K562 (cell line): ENCODE measurements around the gene RYR1. TPM values are rescaled to one million over a fixed set of nuclear protein-coding genes. Genes with fewer than 3 reads are reported as not detected.

Experiments used
- ERF ChIP-seq: fragments of 450-650 bp; formaldehyde crosslinking; IDR thresholded peaks from 2 replicates; pipeline ENCODE4 v1.4.0; 2020; ENCODE audit warnings: mild to moderate bottlenecking, mixed read lengths
- FUS ChIP-seq: fragments of 200-400 bp; formaldehyde crosslinking; optimal IDR thresholded peaks from 2 replicates; pipeline ENCODE3; 2017; ENCODE audit warnings: low read depth, low read length
- GABPB1 ChIP-seq: sonication (generic); formaldehyde crosslinking; IDR thresholded peaks from 2 replicates; pipeline ENCODE4 v1.8.0; 2022; ENCODE audit warnings: mild to moderate bottlenecking, missing genetic modification reagents
- MBD2 ChIP-seq: sonication (generic); IDR thresholded peaks from 2 replicates; pipeline ENCODE4 v1.6.1; 2016; ENCODE audit warnings: low read depth, borderline replicate concordance
- MTA1 ChIP-seq: fragments of 450-650 bp; IDR thresholded peaks from 2 replicates; pipeline ENCODE4 v1.6.1; 2017; ENCODE audit warnings: borderline replicate concordance
- RBM25 ChIP-seq: fragments of 200-400 bp; formaldehyde crosslinking; IDR thresholded peaks from 2 replicates; pipeline ENCODE4 v1.6.1; 2018; ENCODE audit warnings: low read length, low read depth, moderate library complexity; ENCODE audit not compliant: severe bottlenecking
- UBTF ChIP-seq, 2 experiments: IDR thresholded peaks; 2 replicates each; pipeline ENCODE4 v1.6.1; 2012; ENCODE audit warnings: improper control_type of control experiment in 2 of 2, low read depth in 2 of 2, low read length in 2 of 2, borderline replicate concordance in 1 of 2
- ZFX ChIP-seq: sonication (generic); formaldehyde crosslinking; IDR thresholded peaks from 2 replicates; pipeline ENCODE4 v1.8.0; 2022; ENCODE audit warnings: mild to moderate bottlenecking, missing genetic modification reagents, moderate library complexity
- ZNF407 ChIP-seq: fragments of 450-650 bp; IDR thresholded peaks from 2 replicates; pipeline ENCODE4 v1.6.1; 2016; ENCODE audit warnings: low read depth
- ZNF518B ChIP-seq: fragments of 250-450 bp; sonication (Bioruptor Pico); IDR thresholded peaks from 2 replicates; pipeline ENCODE4 v1.5.0; 2021; ENCODE audit warnings: mild to moderate bottlenecking, moderate library complexity
- ZNF830 ChIP-seq: fragments of 250-450 bp; sonication (Bioruptor Pico); IDR thresholded peaks from 2 replicates; pipeline ENCODE4 v1.5.0; 2021; ENCODE audit warnings: mild to moderate bottlenecking
- polyA plus RNA-seq, 8 experiments: library from polyadenylated mRNA; depleted of rRNA in 4 of 8; stranded (reverse) in 5 of 8; unstranded in 3 of 8; fragments of >200 nt; fragmentation: Nextera tagmentation in 2 of 8; fragmentation: Illumina TruSeq in 1 of 8; extraction: Ambion mirVana in 2 of 8; extraction: Trizol in 1 of 8; gene quantifications; 2 replicates each; pipeline versions ENCODE4 v1.2.1 to v1.2.3, GENCODE V29; 2011 to 2014; ENCODE audit warnings: inconsistent platforms in 1 of 8, missing spikeins in 1 of 8
- total RNA-seq, 7 experiments: library from RNA; depleted of rRNA in 6 of 7; stranded (reverse); fragments of >200 nt in 6 of 7; fragmentation: Illumina TruSeq in 2 of 7; extraction: Trizol in 2 of 7; gene quantifications; 2 replicates each; pipeline versions ENCODE4 v1.2.1 to v1.2.3, GENCODE V29; 2011 to 2021; ENCODE audit warnings: low replicate concordance in 1 of 7

RYR1 gene
- total and polyA plus RNA-seq, 9 of the 15 experiments (the other 6 are each of a cell fraction or from before 2014, with no cell fraction given): 0.11 to 7.4 (median 3.7) TPM

GRCh38 chr19:38425810-38426466, 7.6 kb upstream of the RYR1 start, which contains the start of gene RASGRP4 (continued):
- TF ChIP-seq ZNF407: no peak
- TF ChIP-seq ZNF518B (CRISPR knock-in tag): no peak
- no peak for TF ChIP-seq MBD2
- TF ChIP-seq ZNF830 (CRISPR knock-in tag): no peak
- peak; percentile 53; the same call in 1 of the 2 replicates for TF ChIP-seq GABPB1 (CRISPR knock-in tag)
- peak; percentile 78 for TF ChIP-seq ZFX (CRISPR knock-in tag)
- no peak for TF ChIP-seq FUS
- TF ChIP-seq RBM25: no peak
- 0 out of 4 replicates have a peak, but pooled peaks have one; percentile 18 to 25 for TF ChIP-seq UBTF (IDR thresholded peaks at IDR 0.05; ENCODE audit: borderline replicate concordance in 1 of 2, low read depth in 2 of 2, low read length in 2 of 2)
- TF ChIP-seq ERF (CRISPR knock-in tag): no peak
- no peak for TF ChIP-seq MTA1
